Natural killer cell (primary cell): Measurements from ENCODE around the gene ANKRD53. TPM values are rescaled to one million over a fixed set of nuclear protein-coding genes. Genes with fewer than 3 reads are reported as not detected.

Experiments used
- ATAC-seq, 3 donors: fragments of 150-1000 bp in 2 of 3; fragments of 200-7000 bp in 1 of 3; cut with Tn5 transposase; 1 replicate in 1 of 3; 2 replicates in 2 of 3; pipeline ENCODE4 v1.10.0; 2021; ENCODE audit warnings: mild to moderate bottlenecking in 2 of 3, moderate library complexity in 2 of 3
- DNase-seq, 2 donors: peaks; one replicate each; pipeline versions ENCODE4 v3.0.0 to v3.0.0-alpha.2; 2013 to 2021; ENCODE audit warnings: mixed read lengths in 1 of 2
- H3K27ac ChIP-seq: one replicate; pipeline ENCODE4 v1.5.1; 2013; ENCODE audit warnings: mild to moderate bottlenecking, low read length
- H3K27me3 ChIP-seq: one replicate; pipeline ENCODE4 v1.6.1; 2013; ENCODE audit warnings: low read length; ENCODE audit not compliant: control insufficient read depth, insufficient read depth
- H3K36me3 ChIP-seq: one replicate; pipeline ENCODE4 v1.6.1; 2013; ENCODE audit warnings: low read length; ENCODE audit not compliant: control insufficient read depth, insufficient read depth
- H3K4me1 ChIP-seq: one replicate; pipeline ENCODE4 v1.6.1; 2013; ENCODE audit warnings: low read length; ENCODE audit not compliant: control insufficient read depth, insufficient read depth
- H3K4me3 ChIP-seq: one replicate; pipeline ENCODE4 v1.5.1; 2013; ENCODE audit warnings: low read length
- H3K9me3 ChIP-seq: one replicate; pipeline ENCODE4 v1.6.1; 2013; ENCODE audit warnings: low read length; ENCODE audit not compliant: control insufficient read depth, insufficient read depth
- H3K27ac Mint-ChIP-seq, 2 donors: one replicate each; pipeline ENCODE4 v1.8.0; 2022; ENCODE audit warnings: mild to moderate bottlenecking in 2 of 2, mixed read lengths in 2 of 2, moderate library complexity in 1 of 2
- H3K27me3 Mint-ChIP-seq, 2 donors: one replicate each; pipeline ENCODE4 v1.8.0; 2022; ENCODE audit warnings: low read depth in 2 of 2, mixed read lengths in 2 of 2
- H3K36me3 Mint-ChIP-seq: one replicate; pipeline ENCODE4 v1.8.0; 2022; ENCODE audit warnings: mixed read lengths
- H3K4me1 Mint-ChIP-seq, 2 donors: one replicate each; pipeline ENCODE4 v1.8.0; 2022; ENCODE audit warnings: mixed read lengths in 2 of 2
- H3K4me3 Mint-ChIP-seq: one replicate; pipeline ENCODE4 v1.8.0; 2022; ENCODE audit warnings: mild to moderate bottlenecking, moderate library complexity, mixed read lengths
- H3K9me3 Mint-ChIP-seq, 2 donors: one replicate each; pipeline ENCODE4 v1.8.0; 2022; ENCODE audit warnings: mixed read lengths in 2 of 2
- CTCF ChIP-seq: fragments of 200-600 bp; IDR thresholded peaks from one replicate; pipeline ENCODE4 v1.8.0; 2022; ENCODE audit warnings: antibody characterized with exemption
- WGBS: methylation state at CpG from one replicate; pipeline ENCODE4 v1.1.7; 2013; ENCODE audit warnings: missing lambda C conversion rate; ENCODE audit not compliant: insufficient coverage; 5-methylcytosine and 5-hydroxymethylcytosine counted together
- intact Hi-C: fragments of 100-400 bp; cut with micrococcal nuclease; formaldehyde crosslinking; loops from one replicate; pipeline ENCODE4 v1.14.2; 2022
- total RNA-seq, 4 donors: library from RNA; stranded (reverse); fragments of 120-200 nt in 1 of 4; gene quantifications; one replicate each; pipeline versions ENCODE4 v1.2.3 to v1.2.4, GENCODE V29; 2013 to 2022

ANKRD53 gene
- total RNA-seq, 3 donors from 2014 or later (not counting 1 experiment from before 2014, with no cell fraction given), result 2.2 to 3.1 (median 2.5) TPM

DNA sequence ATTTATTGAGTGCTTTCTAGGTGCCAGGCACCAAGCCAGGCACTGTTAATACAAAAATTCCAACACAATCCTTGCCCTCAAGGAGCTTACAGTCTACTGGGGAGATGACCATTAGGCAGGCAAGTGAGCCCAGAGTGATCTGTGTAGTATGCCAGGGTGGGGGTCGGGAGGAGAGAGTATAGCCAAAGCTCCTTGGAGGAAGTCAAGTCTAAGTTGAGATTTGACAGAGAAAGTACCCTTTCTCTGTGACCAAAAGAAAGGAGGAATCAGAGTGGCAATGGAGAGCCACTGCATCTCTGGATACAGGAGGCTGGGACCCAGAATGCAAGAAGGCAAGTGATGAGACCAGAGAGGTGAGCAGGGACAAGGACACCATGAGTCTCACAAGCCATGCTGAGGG, 7.5 kb downstream of the ANKRD53 start:
- Histone ChIP-seq H3K27ac (no peak overlapping the region), H3K4me3 (no peak overlapping the region), H3K36me3 (peaks cover 34% of the 10 kb centered on the region), H3K4me1 (peaks cover 10% of the 10 kb centered on the region), H3K27me3 (no peaks in the 10 kb centered on the region), H3K9me3 (no peaks in the 10 kb centered on the region)
- Mint-ChIP-seq H3K4me3 (no peak overlapping the region), H3K27me3 (no peaks in the 10 kb centered on the region), H3K4me1 (peaks cover 6 to 10% of the 10 kb centered on the region in 2 donors), H3K27ac (no peak overlapping the region), H3K36me3 (no peaks in the 10 kb centered on the region), H3K9me3 (no peaks in the 10 kb centered on the region)
- ATAC-seq (no peak), DNase-seq (peak in 1 of 2 donors; percentile 1)
- intact Hi-C loops, result loop anchor here (1.0 to 2.0 kb wide), 2 partner anchors 9 to 21 kb away; no protein-coding TSS in a partner anchor
- TF ChIP-seq CTCF, result no peak
- WGBS, result 96% methylated on average over 1 of the region's 1 CpG

DNA sequence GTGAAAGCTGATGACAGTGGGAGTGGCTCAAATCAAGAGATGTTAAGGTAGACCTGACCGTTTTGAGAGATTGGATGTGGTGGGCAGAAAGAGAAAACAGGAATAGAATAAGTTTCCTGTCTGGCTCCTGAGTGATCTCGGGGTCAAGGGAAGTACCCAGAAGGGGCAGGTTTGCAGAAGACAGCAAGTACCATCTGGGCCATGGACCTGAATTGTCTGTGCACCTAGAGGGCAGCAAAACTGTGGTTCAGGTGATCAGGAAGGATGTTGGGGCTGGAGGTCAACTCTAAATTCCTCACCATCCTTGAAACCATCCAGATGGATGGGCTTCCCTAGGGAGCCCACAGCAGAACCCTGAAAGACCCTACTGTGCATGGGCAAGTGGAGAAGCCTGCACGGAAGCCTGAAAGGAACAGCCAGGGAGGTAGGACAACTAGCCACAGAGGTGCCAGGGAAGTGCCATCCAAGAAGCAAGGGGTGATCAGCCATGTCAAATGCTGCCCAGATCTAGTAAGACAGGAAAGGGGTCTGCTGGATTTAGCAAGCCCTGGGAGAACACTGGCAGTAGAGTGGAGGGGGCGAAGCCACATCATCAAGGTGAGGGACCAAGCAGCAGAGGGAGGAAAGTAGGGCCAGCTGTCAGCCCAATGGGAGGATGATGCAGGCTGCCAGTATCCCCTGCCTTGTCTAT, 8.2 kb downstream of the ANKRD53 start:
- Mint-ChIP-seq H3K27ac (no peak overlapping the region), H3K9me3 (no peaks in the 10 kb centered on the region), H3K4me3 (no peak overlapping the region), H3K4me1 (peaks cover 10 to 16% of the 10 kb centered on the region in 2 donors), H3K27me3 (no peaks in the 10 kb centered on the region), H3K36me3 (no peaks in the 10 kb centered on the region)
- TF ChIP-seq CTCF, result no peak
- 77% methylated on average over 4 of the region's 4 CpGs for WGBS
- Histone ChIP-seq H3K36me3 (peaks cover 40% of the 10 kb centered on the region), H3K4me1 (peaks cover 13% of the 10 kb centered on the region), H3K9me3 (no peaks in the 10 kb centered on the region), H3K27me3 (no peaks in the 10 kb centered on the region), H3K27ac (no peak overlapping the region), H3K4me3 (no peak overlapping the region)
- intact Hi-C loops, result no loop called here
- peak in 1 of 2 donors; percentile 7 for DNase-seq
- no peak for ATAC-seq

GRCh38 chr2:70987386-70987785, 9.0 kb downstream of the ANKRD53 start:
- Histone ChIP-seq H3K27me3 (no peaks in the 10 kb centered on the region), H3K4me1 (peaks cover 16% of the 10 kb centered on the region), H3K36me3 (peaks cover 40% of the 10 kb centered on the region), H3K4me3 (no peak overlapping the region), H3K9me3 (no peaks in the 10 kb centered on the region), H3K27ac (no peak overlapping the region)
- Mint-ChIP-seq H3K36me3 (no peaks in the 10 kb centered on the region), H3K9me3 (no peaks in the 10 kb centered on the region), H3K4me3 (no peak overlapping the region), H3K4me1 (peaks cover 12 to 19% of the 10 kb centered on the region in 2 donors), H3K27ac (no peak overlapping the region), H3K27me3 (no peaks in the 10 kb centered on the region)
- ATAC-seq (no peak), DNase-seq (no peak)
- intact Hi-C loops, result no loop called here
- TF ChIP-seq CTCF, result no peak
- 100% methylated on average over 1 of the region's 1 CpG for WGBS

DNA sequence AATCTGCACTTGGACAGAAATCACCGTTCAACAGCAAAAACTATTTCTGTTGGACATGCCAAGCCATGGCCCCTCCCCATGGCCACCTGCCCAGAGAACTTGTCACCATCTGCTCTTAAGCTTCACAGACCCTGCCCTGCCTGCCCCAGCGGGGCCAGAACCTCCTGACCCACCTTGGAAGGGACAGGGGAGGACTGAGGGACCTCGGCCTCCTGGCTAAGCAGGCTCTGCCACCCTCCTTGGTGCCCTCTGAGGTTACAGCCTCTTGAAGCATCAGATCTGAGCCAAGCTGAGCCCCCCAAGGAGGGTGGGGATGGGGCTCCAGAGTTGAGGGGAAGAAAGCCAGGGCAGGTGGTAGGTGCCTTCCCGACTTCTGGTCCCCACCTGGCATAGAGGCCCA, 9.7 kb downstream of the ANKRD53 start:
- DNase-seq (peak in 1 of 2 donors; percentile 12), ATAC-seq (no peak)
- WGBS, result 91% methylated on average over 4 of the region's 4 CpGs
- Histone ChIP-seq H3K27ac (no peak overlapping the region), H3K9me3 (no peaks in the 10 kb centered on the region), H3K4me1 (peaks cover 21% of the 10 kb centered on the region), H3K36me3 (peaks cover 40% of the 10 kb centered on the region), H3K27me3 (no peaks in the 10 kb centered on the region), H3K4me3 (no peak overlapping the region)
- TF ChIP-seq CTCF, result no peak
- H3K4me3 Mint-ChIP-seq, result no peak overlapping the region
- intact Hi-C loops, result no loop called here
- peaks cover 17 to 25% of the 10 kb centered on the region in 2 donors for H3K4me1 Mint-ChIP-seq
- H3K27ac Mint-ChIP-seq, result no peak overlapping the region
- H3K9me3 Mint-ChIP-seq, result no peaks in the 10 kb centered on the region
- no peaks in the 10 kb centered on the region for H3K36me3 Mint-ChIP-seq
- H3K27me3 Mint-ChIP-seq, result no peaks in the 10 kb centered on the region
